HG03139 (cell line): ENCODE results near the gene PPM1M.
"Not testable (repeated sequence)": the region's sequence is repeated elsewhere in the genome, so short reads cannot be mapped to it uniquely, and the experiment has no call there.

ENCODE experiments used
- ATAC-seq: cut with Tn5 transposase; IDR thresholded peaks from one replicate; pipeline ENCODE4 v1.9.1; 2021; ENCODE audit not compliant: unreplicated experiment

Gene PPM1M

DNA sequence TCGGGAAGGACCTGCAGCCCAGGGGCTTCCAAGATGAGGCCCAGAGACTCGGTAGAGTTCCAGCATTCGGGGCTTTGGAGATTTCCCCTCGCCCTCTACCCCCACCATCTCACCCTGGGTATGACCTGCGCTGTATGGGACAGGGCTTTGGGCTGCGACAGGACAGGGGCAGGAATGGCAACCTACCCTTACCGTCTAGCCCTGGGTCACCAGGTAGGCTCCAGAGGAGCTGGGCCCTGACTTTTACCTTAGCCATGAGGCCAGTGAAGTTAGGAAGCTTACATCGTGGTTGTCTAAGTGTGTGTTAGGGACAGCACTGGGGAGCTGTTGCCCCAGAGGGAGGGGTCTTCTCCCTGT lies 683 bp downstream of the PPM1M start:
- ATAC-seq = no peak

DNA sequence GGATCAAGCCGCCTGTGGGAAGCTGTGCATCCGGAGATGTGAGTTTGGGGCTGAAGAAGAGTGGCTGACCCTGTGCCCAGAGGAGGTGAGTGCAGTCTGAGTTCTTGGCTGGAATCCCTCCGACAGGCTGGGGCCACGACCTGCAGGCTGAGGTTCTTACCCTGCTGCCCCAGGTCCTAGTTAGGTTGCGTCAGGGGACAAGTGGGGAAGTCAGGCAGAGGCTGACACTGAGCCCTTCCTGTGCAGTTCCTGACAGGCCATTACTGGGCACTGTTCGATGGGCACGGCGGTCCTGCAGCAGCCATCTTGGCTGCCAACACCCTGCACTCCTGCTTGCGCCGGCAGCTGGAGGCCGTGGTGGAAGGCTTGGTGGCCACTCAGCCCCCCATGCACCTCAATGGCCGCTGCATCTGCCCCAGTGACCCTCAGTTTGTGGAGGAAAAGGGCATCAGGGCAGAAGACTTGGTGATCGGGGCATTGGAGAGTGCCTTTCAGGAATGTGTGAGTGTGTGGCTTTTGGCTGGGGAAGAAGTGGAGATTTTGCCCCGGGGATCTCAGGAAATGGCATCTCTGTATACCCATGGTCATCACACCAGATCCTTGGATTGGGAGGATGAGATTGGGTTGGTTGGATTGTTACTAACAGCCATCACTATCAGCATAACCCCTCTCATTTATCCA lies 1.3 kb downstream of the PPM1M start:
- ATAC-seq = no peak

DNA sequence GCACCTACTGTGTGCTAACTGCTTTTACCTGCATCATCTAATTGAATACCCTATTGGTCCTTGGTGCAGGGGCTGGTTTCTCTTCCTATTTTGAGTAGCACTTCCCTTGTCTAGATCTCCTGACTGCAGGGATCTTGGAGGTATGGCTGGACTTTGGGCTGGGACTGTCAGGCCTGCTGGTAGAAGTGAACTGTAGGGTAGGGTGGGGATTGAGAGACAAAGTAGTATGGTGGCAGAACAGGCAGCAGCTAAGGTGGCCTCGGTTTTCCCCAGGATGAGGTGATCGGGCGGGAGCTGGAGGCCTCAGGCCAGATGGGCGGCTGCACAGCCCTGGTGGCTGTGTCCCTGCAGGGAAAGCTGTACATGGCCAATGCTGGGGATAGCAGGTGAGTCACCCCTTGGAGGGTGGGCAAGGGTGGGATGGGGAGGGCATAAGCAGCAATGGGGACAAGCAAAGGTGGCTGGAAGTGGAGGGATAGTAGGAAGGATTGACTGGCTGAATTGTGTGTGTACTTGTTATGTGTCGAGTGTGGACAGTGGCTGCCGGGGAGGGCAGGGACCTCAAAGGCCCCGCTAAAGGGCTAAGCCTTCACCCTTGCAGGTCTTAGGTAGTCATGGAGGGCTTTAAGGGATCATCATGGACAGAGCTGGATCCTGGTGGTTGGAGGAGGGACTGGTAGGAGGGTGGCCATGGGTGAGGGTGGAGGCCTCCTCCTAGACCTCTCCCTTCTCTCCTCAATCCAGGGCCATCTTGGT lies 2.0 kb downstream of the PPM1M start:
- ATAC-seq = no peak

DNA sequence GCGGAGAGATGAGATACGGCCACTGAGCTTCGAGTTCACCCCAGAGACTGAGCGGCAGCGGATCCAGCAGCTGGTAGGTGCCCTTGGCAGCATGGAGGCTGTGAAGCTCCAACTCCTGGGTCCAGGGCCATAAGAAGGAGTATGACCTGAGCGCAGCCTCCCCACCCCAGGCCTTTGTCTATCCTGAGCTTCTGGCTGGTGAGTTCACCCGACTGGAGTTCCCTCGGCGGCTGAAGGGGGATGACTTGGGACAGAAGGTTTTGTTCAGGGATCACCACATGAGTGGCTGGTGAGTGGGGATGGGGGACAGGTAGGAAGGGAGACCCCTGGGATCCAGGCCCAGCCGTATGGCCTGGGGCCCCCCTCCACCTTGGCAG lies 2.6 kb downstream of the PPM1M start:
- ATAC-seq = no peak

DNA sequence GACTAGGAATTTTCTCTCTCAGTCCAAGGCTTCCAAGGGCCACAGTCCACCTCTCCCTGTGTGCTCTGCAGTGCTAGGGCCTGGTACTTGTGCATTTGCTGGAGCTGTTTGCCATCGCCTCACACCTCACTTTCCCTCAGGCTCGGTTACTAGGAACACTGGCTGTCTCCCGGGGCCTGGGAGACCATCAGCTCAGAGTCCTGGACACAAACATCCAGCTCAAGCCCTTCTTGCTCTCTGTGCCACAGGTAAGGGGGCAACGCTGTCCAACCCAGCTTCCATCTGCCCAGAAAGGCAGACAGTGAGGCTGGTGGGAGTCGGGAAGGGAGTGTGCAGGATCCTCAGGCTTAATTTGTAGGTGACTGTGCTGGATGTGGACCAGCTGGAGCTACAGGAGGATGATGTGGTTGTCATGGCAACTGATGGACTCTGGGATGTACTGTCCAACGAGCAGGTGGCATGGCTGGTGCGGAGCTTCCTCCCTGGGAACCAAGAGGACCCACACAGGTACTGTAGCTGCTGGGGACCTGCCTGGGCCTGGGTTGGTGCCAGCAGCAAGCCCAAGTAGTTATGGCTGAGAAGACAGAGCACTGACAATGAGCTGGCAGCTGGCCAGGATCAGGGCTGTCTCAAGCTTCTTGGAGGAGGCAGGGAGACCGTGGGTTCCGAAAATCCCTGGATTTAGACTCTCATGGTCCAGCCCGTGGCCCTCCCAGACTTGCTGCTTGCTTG lies 3.4 kb downstream of the PPM1M start:
- no peak for ATAC-seq

DNA sequence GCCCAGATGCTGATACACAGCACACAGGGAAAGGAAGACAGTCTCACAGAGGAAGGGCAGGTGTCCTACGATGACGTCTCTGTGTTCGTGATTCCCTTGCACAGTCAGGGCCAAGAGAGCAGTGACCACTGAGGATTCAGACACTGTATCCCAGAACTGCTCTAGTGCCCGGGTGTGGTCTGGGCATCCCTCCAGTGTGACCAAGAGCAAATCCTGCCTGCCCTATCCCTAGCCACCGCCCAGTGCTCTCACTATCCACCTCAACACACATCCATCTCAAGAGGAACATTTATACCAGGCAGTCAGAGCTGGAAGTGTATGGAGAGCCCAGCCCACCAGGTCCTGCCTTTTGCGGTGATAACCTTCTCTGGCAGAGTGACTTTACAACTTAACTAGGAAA lies 4.1 kb downstream of the PPM1M start:
- no peak for ATAC-seq

DNA sequence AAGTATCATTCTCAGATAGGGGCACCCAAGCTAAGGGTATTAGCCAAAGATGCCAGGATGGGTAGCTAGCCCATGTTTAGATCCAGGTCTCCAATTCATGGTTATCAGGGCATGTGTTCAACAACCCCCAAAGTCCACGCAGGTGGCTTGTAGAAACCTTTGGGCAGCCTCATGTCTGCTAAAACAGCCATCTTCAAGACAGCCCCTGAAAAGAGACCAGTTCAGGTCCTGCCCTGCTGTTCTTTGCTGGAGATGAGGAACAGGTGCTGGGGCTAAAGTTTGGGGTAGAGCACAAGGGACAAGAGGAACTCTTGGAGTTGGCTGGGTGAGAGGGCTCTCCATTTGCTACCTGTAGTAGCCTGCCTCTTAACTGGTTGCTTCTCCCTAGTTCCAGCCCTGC lies 4.6 kb downstream of the PPM1M start:
- no peak for ATAC-seq

DNA sequence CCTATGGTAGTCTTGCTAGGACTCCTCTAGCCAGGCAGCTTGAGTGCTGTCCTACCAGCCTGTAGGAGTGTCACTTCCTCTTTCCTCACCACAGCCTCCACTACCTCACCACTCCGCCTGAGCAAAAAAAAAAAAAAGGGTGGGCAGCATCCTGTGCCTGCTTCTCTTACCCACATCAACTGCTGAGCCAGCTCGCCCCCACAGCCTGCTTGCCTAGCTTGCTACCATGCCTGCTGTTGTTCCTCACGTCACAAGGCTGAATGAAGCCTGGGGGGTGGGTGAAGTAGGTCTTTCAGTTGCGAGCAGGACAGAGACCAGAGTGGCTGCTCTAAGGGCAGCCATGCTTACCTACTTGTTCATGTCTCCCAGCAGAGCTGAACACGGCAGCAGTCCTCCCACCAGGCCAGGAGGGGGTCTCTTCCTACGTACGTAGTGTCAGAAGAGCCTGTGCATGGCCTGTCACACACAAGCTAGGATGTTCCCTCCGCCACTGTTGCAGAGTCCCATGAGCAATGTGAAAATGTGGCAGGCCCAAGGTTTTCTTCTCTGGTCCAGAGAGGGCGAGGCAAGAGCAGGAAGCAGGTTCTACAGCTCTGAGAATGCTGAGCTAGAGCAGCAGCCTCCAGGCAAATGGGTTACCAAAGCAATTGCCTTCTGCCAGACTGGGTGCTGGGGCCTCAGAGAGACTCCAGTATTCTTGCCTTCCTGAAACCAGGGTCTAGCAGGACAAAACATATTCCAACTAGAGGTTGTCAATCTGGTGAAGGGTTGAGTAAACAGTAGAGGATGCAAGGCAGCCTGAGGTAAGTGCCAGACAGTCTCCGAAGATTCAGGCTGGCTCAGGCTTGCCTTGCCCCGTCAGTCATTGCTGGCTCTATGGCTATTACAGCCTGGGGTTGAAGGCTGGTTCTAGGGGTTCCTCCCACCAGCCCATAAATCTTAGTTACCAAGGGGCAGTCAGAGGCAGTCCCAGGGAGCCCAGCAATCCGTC lies 8.1 kb downstream of the PPM1M start:
- peak; percentile 90 for ATAC-seq

DNA sequence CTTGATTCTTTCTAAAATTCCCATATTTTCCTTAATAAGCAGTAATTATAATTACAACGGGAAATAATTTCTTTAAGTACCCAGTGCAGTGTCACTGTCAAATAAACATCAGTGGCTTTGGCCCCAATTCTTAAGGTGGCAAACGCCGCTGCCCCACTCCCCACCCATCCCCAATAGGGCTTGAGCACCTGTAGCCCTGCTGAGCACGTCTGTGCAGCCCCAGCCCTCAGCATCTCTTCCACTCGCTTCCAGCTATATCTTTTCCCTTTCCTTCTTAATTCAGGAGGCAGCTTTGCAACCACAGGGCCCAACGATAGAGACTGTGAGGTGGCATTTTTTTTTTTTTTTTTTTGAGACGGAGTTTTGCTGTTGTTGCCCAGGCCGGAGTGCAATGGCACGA lies 9.0 kb downstream of the PPM1M start:
- ATAC-seq = no peak

DNA sequence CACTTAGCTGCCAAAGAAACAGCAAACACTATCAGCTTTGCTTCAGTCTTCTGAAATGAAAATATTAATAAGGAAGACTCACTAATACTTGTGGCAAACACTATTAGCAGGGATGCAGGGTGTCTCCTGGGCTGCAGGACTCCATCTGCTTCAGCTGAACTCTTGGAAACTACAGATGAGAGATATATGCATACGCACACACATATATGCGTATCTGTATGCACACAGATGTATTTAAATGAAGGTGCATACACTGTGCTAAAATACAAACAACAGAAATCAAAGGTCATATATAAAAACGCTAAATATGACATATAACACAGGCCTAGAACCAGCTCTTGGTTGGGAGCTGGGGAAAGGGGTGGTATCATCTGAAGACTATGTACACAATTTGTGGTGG lies 10.6 kb downstream of the PPM1M start:
- no peak for ATAC-seq

DNA sequence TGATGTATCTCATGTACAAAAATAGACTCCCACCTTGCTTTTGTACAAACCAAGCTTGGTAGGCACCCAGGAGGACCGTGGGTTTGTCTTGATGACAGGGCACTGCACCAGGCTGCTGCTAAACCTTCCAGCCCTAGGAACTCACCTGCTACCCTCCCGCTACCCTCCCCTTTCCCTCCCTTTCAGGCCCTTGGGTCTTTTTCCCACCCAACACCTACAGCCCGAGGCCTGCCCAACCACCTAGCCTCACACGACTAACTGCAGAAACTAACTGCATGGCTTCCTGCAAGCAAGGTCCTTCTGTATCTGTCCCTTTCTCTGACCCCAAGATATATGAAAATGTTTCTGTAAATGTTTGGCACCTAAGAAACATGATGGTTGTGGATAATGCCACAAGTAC lies 11.1 kb downstream of the PPM1M start:
- ATAC-seq = no peak

DNA sequence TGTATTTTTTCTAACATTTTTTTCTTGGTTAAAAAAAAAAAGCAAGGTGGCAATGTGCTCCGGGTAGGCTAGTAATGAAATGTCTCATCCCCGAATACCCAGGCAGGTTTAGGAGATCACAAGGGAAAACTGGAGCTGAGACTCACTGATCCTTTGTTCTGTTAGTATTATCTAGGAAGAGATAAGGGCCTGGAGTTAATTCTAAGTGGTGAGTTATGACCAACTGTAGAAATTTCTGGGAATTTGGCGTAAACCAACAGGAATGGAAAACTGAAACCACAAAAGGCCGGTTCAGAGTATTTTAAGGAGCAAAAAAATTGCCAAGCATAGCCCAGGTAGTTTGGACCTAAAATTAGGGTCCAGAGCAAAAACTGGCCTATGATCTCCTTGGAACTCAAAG lies 12.4 kb downstream of the PPM1M start:
- ATAC-seq = no peak

DNA sequence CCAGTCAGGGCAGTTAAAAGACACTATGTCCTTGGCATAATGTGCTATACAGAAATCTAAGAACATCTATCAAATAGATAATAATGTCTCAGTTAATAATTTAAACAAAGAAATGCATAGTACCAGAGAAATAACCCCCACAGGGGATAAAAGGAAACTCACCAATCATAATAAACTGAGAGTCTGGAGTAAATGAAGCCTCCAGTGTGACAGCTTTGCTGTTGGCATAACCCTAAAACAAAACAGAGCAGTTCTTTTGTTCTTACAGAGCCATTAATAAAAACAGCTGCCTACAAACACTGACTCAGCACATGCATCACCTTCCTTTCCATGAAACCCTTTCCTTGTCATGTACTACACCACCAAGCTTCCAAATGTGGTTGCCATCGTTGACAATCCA lies 13.5 kb downstream of the PPM1M start:
- ATAC-seq = no peak

DNA sequence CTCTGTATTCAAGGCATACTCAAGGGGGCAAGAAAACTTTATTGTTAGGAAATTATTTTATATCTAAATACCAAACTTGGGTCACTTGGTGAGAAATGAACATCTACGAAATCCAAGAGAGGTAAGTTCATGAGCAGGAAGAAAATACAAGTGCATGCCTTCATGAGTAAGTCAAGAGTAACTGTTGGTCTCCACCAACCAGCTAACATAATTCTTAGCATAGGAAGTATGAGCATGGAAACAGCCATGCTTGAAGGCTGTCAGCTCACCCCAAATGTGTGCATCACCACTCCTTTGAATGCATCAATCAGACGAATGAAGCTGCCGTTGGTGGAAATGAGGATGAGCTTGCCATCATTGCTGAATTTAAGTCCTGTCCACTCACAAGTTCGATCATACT lies 13.9 kb downstream of the PPM1M start:
- no peak for ATAC-seq

DNA sequence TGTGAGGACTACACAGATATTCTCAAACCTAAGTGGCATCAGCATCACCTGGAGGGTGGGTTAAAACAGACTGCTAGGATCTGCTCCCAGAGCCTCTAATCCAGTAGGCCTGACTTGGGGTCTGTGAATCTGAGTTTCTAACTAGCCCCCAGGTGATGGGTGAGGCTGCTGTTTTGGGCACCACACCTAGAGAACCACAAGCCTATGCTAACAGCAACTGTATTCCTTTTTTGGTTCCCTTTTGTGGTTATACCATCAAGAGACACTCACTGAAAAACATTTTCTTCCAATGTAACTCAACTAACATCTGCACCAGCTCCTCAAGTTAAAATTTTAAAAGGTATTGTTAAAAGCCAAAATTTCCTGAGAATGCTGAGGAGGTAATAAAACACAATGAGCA lies 16.9 kb downstream of the PPM1M start:
- ATAC-seq = no peak

DNA sequence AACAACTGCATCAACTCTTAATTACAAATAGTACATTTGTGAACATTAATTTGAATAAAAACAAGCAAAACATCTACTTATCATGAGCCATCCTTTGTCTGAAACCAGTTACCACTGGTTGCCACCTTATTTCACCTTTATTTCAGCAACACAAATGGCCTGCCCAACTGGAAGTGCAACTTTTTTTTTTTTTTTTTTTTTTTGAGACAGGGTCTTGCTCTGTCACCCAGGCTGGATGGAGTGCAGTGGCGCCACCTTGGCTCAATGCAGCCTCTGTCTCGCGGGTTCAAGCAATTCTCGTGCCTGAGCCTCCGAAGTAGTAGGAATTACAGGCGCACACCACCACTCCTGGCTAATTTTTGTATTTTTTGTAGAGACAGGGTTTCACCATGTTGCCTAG lies 19.8 kb downstream of the PPM1M start:
- ATAC-seq = no peak

DNA sequence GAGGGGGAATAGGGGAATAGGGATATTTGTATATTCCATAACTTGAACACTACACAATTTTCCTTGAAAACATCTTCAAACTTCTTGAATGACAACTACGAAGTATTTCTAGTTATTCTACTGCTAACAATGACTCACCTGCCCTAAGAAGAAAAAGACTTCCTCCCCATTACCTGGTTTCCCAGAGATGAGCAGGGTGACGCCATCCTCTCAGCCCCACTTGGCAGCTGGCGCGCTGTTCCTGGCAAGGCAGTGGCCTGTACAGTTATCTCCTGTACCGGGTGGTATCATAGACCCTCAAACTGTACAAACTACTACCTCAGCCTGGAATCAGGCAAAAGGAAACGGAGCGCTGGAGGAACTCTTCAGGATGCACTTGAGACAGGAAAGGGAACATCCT lies 22.5 kb downstream of the PPM1M start:
- ATAC-seq = no peak

DNA sequence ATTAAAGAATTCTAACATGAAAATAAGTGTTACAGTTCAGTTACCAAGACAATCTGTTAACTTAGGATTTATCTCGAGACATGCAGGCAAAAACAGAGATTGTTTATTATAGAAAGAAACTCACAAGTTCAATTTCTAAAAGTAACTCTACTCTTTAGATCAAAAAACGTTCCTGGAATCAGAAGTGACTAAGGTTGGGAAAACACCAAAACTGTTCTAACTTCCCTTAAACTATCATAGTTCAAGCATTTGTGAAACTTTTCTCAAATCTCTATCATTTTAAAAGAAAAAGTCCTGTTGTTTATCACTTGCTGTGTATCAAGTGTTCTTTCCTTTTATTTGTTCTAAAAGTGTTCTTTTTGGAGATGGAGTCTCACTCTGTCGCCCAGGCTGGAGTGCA lies 24.2 kb downstream of the PPM1M start:
- ATAC-seq = no peak

DNA sequence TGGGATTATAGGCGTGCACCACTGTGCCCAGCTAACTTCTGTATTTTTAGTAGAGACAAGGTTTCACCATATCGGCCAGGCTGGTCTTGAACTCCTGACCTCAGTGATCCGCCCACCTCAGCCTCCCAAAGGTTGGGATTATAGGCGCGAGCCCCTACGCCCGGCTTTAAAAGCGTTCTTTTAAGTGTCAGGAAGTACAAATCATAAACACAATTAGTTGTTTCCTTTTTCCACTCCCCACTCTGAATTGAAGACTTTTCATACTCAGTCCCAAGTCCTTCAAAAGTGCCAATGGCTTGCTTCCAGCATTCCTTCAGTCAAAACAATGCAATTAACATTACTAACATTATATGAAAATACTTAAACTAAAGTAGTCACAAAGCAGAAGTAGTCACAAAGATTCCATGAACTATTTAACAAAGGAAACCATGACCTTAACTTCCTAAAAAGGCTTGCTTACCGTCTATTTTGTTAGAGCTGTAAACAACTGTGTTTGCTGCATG lies 24.7 kb downstream of the PPM1M start:
- ATAC-seq = no peak

DNA sequence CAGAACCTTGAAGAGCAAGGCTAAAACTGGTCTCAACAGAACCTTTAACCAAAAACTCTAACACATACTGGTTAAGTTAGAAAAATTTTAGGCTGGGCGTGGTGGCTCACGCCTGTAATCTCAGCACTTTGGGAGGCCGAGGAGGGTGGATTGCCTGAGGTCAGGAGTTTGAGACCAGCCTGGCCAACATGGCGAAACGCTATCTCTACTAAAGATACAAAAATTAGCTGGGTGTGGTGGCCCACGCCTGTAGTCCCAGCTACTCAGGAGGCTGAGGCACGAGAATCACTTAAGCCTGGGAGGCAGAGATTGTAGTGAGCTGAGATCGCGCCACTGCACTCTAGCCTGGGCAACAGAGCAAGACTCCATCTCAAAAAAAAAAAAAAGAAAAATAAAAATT lies 26.6 kb downstream of the PPM1M start:
- ATAC-seq = not testable (repeated sequence)

DNA sequence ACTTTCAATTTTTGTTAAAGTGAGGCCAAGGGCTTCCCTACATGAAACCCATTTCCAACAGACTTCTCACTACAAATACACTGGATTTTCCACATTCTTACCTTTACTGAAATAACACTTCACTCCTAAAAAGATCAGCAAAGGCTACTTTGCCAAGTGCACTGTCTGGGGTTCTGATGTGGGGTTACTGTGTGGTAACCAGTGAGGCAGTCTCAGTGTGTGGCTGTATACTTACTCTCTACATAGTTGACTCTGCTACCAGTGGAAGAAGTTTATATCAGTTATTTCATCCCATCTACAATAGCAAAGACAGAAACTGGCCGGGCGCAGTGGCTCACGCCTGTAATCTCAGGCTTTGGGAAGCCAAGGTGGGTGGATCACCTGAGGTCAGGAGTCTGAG lies 27.3 kb downstream of the PPM1M start:
- ATAC-seq = no peak
